Adrenal gland (tissue), 12 donors: Measurements from ENCODE around the gene FYCO1. TPM values are rescaled to one million over a fixed set of nuclear protein-coding genes. Genes with fewer than 3 reads are reported as not detected.

ENCODE experiments used
- DNase-seq, 7 donors: peaks; one replicate each; pipeline ENCODE4 v3.0.0-alpha.2; 2019 to 2020
- H3K27ac ChIP-seq, 5 donors: fragments of 200-600 bp; sonication (generic) in 4 of 5; 1 replicate in 3 of 5; 2 replicates in 2 of 5; pipeline versions ENCODE4 v1.5.1 to v1.8.0; 2016 to 2020; ENCODE audit warnings: mild to moderate bottlenecking in 1 of 5
- H3K27me3 ChIP-seq: fragments of 200-600 bp; 2 replicates; pipeline ENCODE4 v1.8.0; 2021
- H3K36me3 ChIP-seq, 2 donors: fragments of 200-600 bp; replicated peaks in 1 of 2; 1 replicate in 1 of 2; 2 replicates in 1 of 2; pipeline versions ENCODE4 v1.5.1 to v1.8.0; 2018 to 2022
- H3K4me1 ChIP-seq, 2 donors: fragments of 200-600 bp; replicated peaks in 1 of 2; 1 replicate in 1 of 2; 2 replicates in 1 of 2; pipeline versions ENCODE4 v1.5.1 to v1.8.0; 2018 to 2021
- H3K4me3 ChIP-seq, 4 donors: fragments of 200-600 bp; sonication (generic) in 3 of 4; one replicate each; pipeline ENCODE4 v1.5.1; 2016 to 2018
- H3K9me3 ChIP-seq, 3 donors: fragments of 200-600 bp; sonication (generic) in 1 of 3; replicated peaks in 1 of 3; 1 replicate in 2 of 3; 2 replicates in 1 of 3; pipeline versions ENCODE4 v1.5.1 to v1.8.0; 2016 to 2021
- POLR2A ChIP-seq, 2 donors: fragments of 450-650 bp; IDR thresholded peaks; one replicate each; pipeline ENCODE4 v1.6.1; 2017; ENCODE audit warnings: antibody characterized with exemption in 2 of 2, mild to moderate bottlenecking in 2 of 2, moderate library complexity in 1 of 2
- WGBS, 4 donors: extraction: QIAGEN DNeasy Blood & Tissue Kit in 2 of 4; methylation state at CpG; one replicate each; pipeline versions ENCODE4 v1.1.5 to v1.1.7; 2013 to 2017; 5-methylcytosine and 5-hydroxymethylcytosine counted together
- intact Hi-C, 2 donors: fragments of 100-400 bp; cut with DNase I; formaldehyde crosslinking; loops; one replicate each; pipeline versions ENCODE4 v1.14.1 to v1.15.0; 2022 to 2023
- polyA plus RNA-seq, 3 donors: library from polyadenylated mRNA; stranded (reverse); fragments of 200-250 nt in 2 of 3; fragments of 350-450 nt in 1 of 3; fragmentation: Illumina TruSeq in 1 of 3; extraction: RNeasy Lipid Tissue Mini Kit (QIAGEN cat#74804) in 1 of 3; gene quantifications; one replicate each; pipeline ENCODE4 v1.2.3, GENCODE V29; 2013 to 2014
- total RNA-seq, 9 donors: library from RNA; depleted of rRNA in 4 of 9; stranded (reverse); fragments of >200 nt in 4 of 9; fragments of 120-200 nt in 1 of 9; fragmentation: NEBNext Ultra II Directional in 1 of 9; extraction: Animal tissue kit (Norgen Biotek cat#: 25700) in 1 of 9; gene quantifications; one replicate each; pipeline versions ENCODE4 v1.1.0 to v1.2.4, GENCODE V29; 2013 to 2023
- TF ChIP-seq, protein P1 (sequence below), 6 experiments: fragments of 450-650 bp in 4 of 6; fragments of 200-600 bp in 2 of 6; sonication (generic) in 1 of 6; IDR thresholded peaks; 1 replicate in 5 of 6; 2 replicates in 1 of 6; pipeline versions ENCODE4 v1.5.1 to v1.8.0; 2016 to 2021; ENCODE audit warnings: antibody characterized with exemption in 6 of 6, mild to moderate bottlenecking in 2 of 6, moderate library complexity in 1 of 6
- donor health status: healthy with polysubstance abuse.
- donor health status: Bipolar disorder and iron deficiency.
- donor health status: DM: yes; HTN: yes; CAD: no.
- donor health status: DM: no; HTN: no; CAD: no.
- donor health status: DM: no; HTN: no; CAD: no.
- donor health status: DM: yes; HTN: yes; CAD: no.

The FYCO1 gene
- total and polyA plus RNA-seq, 12 donors = 12.3 to 74.3 (median 29.4) TPM

- H3K4me3 ChIP-seq = no peak overlapping the region
- TF ChIP-seq POLR2A (IDR thresholded peaks at IDR 0.05) = no peak
- TF ChIP-seq, protein P1, sequence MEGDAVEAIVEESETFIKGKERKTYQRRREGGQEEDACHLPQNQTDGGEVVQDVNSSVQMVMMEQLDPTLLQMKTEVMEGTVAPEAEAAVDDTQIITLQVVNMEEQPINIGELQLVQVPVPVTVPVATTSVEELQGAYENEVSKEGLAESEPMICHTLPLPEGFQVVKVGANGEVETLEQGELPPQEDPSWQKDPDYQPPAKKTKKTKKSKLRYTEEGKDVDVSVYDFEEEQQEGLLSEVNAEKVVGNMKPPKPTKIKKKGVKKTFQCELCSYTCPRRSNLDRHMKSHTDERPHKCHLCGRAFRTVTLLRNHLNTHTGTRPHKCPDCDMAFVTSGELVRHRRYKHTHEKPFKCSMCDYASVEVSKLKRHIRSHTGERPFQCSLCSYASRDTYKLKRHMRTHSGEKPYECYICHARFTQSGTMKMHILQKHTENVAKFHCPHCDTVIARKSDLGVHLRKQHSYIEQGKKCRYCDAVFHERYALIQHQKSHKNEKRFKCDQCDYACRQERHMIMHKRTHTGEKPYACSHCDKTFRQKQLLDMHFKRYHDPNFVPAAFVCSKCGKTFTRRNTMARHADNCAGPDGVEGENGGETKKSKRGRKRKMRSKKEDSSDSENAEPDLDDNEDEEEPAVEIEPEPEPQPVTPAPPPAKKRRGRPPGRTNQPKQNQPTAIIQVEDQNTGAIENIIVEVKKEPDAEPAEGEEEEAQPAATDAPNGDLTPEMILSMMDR (IDR thresholded peaks at IDR 0.05) = no peak
- H3K27me3 ChIP-seq = no peaks in the 10 kb centered on the region
- WGBS, 4 donors = 82 to 92% (median 90%) methylated on average over 6 of the region's 6 CpGs
- no peak for DNase-seq
- H3K9me3 ChIP-seq = no peaks in the 10 kb centered on the region
- intact Hi-C loops = no loop called here
- peaks cover 11 to 24% of the 10 kb centered on the region in 2 donors for H3K4me1 ChIP-seq
- H3K36me3 ChIP-seq = peaks cover 0 to 49% of the 10 kb centered on the region in 2 donors
- no peak overlapping the region for H3K27ac ChIP-seq
Measured at GRCh38 chr3:45976191-45977091, 19.2 kb downstream of the FYCO1 start.

DNA sequence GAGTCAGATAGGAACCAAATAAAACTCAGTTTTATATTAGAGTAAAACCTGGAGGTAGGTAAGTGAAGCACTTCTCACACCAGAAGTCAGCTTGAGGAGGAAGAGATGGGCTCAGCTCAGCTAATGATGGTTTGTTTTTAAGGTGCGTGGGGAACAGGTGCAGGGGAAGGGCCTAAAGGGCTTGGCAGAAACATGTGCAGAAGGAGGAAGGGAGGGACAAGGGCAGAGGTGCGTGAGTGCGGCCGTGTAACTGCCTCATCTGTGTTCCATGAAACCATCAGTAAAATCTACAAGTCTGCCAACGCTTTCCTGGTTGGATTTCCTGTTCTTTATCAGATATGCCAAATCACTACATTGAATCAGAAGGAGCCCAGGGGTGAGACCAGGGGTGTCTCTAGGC is 19.9 kb downstream of the FYCO1 start:
- TF ChIP-seq, protein P1 (IDR thresholded peaks at IDR 0.05) = no peak
- TF ChIP-seq POLR2A (IDR thresholded peaks at IDR 0.05) = no peak
- peaks cover 0 to 41% of the 10 kb centered on the region in 2 donors for H3K36me3 ChIP-seq

DNA sequence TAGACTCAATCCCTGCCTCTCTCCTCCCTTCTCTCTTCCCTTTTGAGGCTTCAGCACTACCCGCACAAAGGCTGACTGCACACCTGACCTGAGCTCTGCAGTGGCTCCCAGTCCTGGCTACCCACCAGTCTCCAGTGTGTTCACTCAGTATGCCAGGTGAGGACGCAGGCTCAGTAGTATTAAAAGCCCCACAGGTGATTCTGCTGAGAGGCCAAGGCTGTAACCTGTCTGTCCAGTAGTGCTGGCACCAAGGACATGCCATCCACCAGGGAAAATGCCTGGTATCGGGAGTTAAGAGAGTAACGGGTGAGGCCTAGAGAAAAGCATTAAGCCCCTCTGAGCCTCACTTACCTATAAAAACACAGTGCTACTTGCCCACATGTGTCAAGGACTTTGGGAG is 20.9 kb downstream of the FYCO1 start:
- DNase-seq = no peak
- Histone ChIP-seq H3K9me3 (no peaks in the 10 kb centered on the region), H3K27ac (no peak overlapping the region), H3K4me3 (no peak overlapping the region), H3K27me3 (no peaks in the 10 kb centered on the region), H3K4me1 (peaks cover 11 to 21% of the 10 kb centered on the region in 2 donors), H3K36me3 (peaks cover 0 to 41% of the 10 kb centered on the region in 2 donors)
- TF ChIP-seq POLR2A (IDR thresholded peaks at IDR 0.05) = no peak
- TF ChIP-seq, protein P1 (IDR thresholded peaks at IDR 0.05) = no peak
- intact Hi-C loops = no loop called here
- WGBS, 4 donors = 70 to 98% (median 80%) methylated on average over 4 of the region's 4 CpGs

More for the DNA sequence above, 19.9 kb downstream of the FYCO1 start:
- Histone ChIP-seq H3K27me3 (no peaks in the 10 kb centered on the region), H3K4me1 (peaks cover 11 to 21% of the 10 kb centered on the region in 2 donors), H3K9me3 (no peaks in the 10 kb centered on the region), H3K4me3 (no peak overlapping the region), H3K27ac (no peak overlapping the region)
- no peak for DNase-seq
- intact Hi-C loops = no loop called here
- WGBS, 4 donors = 66 to 87% (median 78%) methylated on average over 5 of the region's 5 CpGs

- WGBS, 4 donors = 63 to 73% (median 67%) methylated on average over 6 of the region's 6 CpGs
- Histone ChIP-seq H3K36me3 (peaks cover 0 to 46% of the 10 kb centered on the region in 2 donors), H3K27me3 (no peaks in the 10 kb centered on the region), H3K9me3 (no peaks in the 10 kb centered on the region), H3K27ac (peak overlapping the region in 4 of 5 donors; percentile 20 to 75 (median 52)), H3K4me1 (peaks cover 11 to 21% of the 10 kb centered on the region in 2 donors), H3K4me3 (no peak overlapping the region)
- intact Hi-C loops = no loop called here
- TF ChIP-seq POLR2A (IDR thresholded peaks at IDR 0.05) = no peak
- TF ChIP-seq, protein P1 (IDR thresholded peaks at IDR 0.05) = no peak
- peak; percentile 33 to 73 (median 61) for DNase-seq
Measured at GRCh38 chr3:45972534-45973402, 22.9 kb downstream of the FYCO1 start.
